Effector CD8-positive, alpha-beta T cell (primary cell): ENCODE data around the gene RNF217.
"Not testable (repeated sequence)": the region's sequence is repeated elsewhere in the genome, so short reads cannot be mapped to it uniquely, and the experiment has no call there.

ENCODE experiments used
- DNase-seq: peaks from one replicate; lab custom pipeline; 2025; lab: John Stamatoyannopoulos, UW

RNF217 gene

DNA sequence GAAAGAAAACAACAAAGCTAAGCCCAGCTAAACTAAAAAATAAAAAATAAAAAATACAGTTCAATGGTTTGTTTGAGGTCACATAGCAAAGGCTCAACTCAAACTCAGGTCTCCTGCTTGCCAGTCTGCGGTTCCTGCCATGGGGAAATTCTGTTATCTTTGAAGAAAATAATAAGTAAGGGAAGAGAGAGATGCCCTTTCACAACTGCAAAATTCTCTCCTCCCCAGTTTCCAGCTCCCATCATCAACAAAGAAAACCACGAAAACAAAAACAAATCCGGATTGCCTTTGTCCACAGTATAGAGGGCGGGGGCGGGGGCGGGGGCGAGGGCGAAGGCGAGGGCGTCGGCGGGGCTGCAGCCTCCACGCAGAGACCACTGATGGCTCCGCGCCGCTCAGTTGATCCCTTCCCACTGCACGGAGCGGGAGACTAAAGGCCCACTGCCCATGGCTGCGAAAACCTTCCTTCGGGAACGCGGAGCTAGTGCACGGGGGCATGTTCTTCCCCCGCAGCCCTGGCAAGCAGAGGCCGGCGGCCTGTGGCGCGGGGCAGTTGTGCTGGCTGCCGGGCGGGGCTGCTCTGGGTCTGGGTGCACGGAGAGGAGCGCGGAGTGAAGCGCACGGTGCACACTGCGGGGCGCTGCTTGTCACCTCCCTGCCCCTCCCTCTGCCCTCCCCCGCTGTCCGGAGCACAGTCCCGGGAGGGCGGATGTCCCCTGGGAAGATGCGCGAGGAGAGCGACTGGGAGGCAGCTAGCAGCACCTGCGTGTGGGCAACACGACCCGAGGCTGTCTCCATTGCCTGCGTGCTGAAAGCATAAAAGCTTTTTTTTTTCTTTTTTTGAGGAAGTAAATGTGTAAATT, 137.2 kb downstream of the RNF217 start:
- DNase-seq, result no peak

DNA sequence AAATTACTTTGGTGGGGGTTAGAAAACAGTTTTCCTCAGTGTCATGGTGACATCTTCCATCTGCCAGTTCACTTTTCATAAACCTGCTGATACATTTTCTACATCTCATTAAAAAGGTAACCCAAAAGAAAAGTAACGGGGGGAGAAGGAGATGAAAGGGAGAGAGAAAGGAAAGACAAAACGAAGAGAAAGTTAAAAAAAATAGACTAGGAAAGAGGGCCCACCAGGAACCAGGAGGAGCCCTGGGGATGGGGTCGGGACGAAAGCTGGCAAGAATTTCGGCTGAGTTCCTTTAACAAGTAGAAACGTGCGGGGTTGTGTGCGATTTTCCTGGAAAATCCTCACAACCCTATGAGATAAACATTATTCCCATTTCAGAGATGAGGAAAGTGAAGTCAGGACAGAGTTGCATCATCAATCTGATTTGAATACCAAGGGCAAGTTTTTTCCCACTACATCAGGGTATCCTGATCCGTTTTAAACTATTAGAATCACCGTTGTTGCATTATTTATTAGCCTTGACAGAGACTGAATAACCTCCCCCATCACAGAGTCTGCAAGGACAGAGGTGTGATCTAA, 137.9 kb downstream of the RNF217 start:
- DNase-seq, result no peak

DNA sequence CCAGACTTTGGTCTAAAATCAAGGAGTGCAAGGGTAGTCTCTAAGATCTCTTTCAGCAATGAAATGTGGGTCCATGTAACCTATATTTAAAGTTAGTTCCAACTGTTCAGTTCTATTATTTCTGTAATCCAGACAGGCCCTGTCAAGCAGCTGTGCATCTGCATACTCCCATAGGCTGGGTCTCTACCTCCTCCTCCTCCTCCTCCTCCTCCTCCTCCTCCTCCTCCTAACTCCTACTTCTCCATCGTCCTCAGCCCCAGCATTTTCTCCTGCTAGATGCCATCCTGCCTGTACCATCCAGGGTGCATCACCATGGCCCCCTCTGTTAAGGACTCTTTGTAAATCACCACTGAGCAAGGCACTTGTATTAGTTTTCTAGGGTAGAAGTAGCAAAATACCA, 138.9 kb downstream of the RNF217 start:
- DNase-seq, result no peak

DNA sequence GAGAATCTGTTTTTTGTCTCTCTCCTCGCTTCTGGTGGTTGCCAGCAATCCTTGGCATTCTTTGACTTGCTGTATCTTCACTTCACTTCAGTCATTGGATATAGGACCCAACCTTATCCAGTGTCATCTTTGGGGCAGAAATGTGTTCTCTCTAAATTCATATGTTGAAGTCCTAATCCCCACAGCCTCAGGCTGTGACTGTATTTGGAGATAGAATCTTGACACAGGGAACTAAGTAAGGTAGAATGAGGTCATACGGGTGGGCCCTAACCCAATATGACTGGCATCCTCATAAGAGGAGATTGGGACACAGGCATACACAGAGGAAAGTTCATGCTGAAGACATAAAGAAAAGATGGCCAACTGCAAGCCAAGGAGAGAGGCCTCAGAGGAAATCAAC, 139.4 kb downstream of the RNF217 start:
- no peak for DNase-seq

DNA sequence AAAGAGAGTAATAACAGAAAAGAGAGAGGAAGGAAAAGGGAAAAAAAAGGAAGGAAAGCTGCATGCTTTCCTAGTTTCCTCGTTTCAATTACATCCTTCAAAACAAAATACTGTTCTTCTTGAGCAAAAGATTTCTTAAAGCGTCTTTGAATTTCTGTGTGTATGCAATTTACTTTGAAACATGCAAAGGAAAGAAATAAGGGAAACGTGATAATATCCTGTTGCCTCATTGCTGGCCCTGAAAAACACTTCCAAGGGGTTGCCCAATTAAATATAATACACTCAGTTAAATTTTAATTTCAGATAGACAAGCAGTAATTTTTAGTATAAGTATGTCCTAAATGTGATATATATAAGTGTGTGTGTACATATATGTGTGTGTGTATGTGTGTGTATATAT, 140.2 kb downstream of the RNF217 start:
- no peak for DNase-seq

DNA sequence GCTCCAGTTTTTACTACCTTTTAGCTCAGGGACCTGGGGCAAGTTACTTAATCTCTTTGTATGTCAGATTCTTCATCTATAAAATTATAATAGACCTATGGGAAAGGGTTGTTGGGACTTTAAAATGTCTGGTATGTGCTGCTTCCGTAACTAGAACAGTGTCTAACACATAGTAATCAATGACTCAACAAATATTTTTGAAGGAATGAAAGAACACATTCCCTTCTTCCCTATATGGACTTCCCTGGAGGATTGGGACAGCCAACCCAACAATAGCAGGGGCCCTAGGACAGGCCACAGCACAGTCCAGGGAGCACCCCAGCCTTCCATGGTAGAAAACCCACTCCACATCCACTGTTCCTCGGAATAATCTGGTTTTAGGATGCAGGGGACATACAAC, 140.7 kb downstream of the RNF217 start:
- DNase-seq, result no peak

DNA sequence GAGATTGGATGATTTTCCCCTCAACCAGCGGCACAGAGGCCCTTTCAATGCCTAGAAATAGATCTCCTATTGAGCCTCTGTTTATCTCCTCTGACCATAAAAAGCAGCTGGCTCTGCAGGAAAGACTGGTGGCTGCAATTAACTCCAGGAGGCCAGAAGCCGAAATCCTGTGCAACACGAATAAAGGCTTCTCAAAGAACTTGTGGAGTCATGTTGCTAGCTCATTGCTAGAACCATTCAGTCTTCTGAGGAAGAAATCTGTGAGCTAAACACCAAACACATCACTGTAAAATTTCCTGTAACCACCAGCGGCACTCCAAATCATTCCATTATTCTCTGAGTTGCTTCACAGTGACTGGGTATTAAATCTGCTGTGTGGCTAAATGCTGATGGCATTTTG, 142.2 kb downstream of the RNF217 start:
- DNase-seq, result no peak

DNA sequence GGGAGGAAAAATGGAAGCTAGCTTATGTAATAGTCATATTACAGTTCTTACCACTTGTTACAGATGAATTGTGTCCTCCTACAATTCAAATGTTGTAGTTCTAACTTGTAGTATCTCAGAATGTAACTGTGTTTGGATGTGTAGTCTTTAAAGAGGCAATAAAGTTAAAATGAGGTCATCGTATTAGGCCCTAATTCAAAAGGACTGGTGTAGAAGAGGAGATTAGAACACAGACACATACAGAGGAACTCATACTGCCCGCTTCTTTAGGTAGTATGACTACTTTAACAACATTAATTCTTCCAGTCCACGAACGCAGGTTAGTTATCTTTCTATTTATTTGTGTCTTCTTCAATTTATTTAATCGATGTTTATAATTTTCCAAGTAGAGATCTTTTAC, 144.8 kb downstream of the RNF217 start:
- no peak for DNase-seq

DNA sequence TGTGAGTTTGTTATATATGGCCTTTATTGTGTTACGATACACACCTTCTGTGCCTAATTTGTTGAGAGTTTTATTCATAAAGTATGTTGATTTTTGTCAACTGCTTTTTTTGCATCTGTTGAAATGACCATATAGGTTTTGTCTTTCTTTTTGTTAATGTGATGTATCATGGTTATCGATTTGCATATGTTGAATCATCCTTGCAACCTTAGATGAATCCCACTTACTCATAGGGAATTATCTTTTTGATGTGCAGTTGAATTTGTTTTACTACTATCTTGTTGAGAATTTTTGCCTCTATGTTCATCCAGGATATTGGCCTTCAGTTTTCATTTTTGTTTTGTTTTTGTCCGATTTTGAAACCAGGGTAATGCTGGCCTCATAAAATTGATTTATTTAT, 145.7 kb downstream of the RNF217 start:
- no peak for DNase-seq

DNA sequence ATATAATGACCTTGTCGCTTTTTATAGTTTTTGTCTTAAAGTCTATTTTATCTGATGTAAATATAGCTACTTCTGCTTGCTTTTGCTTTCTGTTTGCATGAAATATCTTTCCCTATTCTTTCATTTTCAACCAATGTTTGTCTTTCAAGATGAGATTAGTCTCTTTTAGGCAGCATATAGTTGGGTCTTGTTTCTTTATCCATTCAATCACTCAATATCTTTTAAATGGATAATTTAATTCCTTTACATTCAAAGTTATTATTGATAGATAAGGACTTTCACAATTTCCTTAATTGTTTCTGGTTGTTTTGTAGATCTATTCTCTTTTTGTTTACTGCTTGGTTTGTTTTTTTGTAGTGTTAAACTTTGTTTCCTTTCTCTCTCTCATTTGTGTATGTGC, 147.8 kb downstream of the RNF217 start:
- DNase-seq, result no peak

DNA sequence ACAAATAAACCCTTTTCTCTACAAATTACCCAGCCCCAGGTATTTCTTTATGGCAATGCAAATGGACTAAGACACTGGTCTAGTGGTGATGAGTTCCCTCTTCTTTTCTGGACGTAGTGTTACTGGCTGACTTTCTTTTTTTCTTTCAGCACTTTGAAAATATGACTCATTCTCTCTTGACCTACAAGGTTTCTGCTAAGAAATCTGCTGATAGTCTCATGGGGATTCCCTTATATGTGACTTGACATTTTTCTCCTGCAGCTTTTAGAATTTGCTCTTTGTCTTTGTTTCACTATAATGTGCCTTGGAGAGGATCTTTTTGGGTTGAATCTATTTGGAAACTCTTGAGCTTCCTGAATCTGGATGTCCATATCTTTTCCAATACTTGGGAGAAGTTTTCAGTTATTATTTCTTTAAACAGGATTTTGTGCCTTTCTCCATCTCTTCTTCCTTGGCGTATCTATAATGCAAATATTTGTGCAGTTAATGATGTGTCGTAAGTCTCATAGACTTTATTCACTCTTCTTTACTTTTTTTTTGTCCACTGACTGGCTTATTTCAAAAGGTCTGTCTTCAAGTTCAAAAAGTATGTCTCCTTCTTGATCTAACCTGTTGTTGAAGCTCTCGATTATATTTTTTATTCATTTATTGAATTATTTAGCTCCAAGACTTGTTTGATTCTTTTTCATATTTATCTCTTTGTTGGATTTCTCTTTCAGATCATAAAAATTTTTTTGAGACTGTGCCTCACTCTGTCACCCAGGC, 149.2 kb downstream of the RNF217 start:
- DNase-seq, result no peak

DNA sequence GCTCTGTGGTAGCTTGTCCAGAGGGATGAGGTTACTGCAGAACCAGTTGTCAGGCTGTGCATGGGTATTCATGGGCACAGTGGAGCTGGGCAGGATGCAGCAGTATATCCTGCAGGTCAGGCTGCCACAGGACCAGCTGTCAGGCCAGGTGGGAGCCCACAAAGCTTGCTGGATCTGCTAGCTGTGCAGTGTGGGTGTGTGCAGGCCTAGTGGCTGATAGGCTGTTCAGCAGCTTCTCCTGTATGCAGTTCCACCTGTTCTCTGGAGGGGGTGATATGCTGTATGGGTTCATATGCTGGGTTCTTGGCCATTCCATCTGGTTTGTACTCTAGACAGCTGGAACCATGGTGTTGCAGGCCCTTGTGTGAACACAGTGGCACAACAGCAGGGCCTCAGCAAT, 150.7 kb downstream of the RNF217 start:
- DNase-seq, result no peak

DNA sequence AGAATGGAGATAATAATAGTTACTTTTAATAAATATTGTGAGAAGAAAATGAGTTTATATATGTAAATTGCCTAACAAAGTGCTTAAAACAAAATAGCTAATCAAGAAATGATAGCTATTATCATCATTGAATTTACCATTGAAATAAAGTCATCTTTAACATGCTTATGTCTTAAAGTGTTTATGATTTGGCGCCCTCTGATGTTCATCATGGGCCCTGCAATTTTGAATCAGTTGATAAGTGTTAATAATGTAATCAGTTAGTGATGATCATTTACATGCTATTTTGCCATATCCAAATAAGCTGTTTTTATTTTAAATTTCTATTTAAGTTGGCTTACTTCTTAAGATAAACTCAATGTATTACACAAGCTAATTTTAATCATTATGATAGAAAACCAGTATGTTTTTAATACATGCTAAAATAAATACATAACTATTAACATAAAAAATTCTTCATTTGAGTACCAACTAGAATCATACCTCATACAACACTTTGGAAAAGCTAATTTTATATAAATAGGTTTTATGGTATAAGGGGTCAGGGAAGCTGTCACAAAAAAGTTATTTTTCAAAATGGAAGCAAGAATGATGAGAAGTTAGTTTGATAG, 152.1 kb downstream of the RNF217 start:
- DNase-seq, result no peak

DNA sequence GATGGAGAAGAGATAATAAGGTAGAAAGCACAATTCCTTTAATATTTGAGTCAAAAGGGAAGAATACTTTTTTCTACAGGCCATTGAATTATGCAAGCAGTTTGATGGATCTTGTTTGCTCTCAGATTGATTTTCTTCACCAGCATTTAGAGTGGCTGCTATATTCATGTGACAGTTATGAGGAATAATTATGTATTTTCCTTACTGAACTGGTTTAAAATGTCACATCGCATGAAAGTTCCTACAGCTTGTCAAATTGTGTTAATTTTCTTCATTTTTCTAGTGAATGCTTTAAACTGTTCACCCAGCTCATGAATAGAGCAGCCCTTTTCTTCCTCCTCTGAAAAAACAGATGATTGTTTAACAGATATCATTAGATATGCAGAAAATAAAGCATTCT, 153.9 kb downstream of the RNF217 start:
- DNase-seq, result no peak

DNA sequence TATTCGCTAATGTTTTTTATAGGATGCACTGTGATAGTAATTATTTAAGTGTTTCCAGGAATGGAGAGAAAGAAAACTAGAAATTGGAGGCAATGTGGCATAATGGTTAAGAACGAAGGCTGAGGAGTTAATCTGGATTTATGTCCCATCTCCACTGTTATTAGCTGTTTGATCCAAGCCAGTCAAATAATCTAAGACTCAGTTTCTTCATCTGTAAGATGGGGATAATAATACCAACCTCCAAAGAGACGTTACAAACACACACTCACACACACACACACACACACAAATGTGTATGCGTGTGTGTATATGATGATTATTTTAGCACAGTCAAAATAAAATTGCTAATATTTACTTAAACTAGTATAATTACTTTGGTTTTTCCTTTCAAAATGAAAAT, 154.5 kb downstream of the RNF217 start:
- DNase-seq, result no peak

DNA sequence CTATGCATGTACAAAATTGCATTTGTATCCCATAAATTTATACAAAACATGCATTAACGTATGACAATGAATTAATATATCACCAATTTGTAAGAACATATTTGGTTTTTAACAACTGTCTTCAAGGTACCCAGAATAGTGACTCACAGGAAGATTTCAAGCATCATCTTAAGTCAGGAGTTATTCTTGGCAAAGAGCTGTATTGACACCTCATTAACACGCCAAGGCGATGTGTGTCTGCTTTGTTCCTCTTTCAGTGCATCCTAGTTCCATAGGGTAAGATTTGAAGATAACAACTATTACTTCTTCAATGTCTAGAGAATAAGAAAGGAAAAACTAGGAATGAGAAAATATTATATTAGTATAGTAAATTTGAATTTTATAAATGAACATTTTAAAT, 155.6 kb downstream of the RNF217 start:
- DNase-seq, result no peak

DNA sequence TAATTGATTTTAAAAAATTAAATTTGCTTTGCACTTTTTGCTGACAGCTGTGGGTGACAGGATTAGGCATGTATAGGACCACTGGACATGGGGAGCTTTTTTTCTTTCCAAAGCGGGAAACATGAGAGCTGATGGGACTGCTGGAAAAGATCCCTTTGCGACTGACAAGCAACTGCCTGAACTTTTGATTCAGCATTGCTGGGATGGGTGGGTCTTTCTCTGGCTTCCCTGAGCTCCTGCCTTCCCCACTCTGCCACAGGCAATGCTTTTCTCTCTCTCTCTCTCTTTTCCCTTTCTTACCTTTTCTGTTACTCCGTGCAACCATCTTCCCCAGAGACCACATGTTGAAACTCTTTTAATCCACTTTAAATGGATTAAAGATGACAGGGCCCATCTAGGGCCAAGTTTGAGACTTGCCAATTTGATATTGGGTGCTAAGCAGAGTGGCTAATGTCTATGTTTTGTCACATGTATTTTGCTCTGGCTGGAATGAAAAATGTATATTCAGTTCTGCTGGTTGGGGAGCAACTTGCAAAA, 157.9 kb downstream of the RNF217 start:
- no peak for DNase-seq

DNA sequence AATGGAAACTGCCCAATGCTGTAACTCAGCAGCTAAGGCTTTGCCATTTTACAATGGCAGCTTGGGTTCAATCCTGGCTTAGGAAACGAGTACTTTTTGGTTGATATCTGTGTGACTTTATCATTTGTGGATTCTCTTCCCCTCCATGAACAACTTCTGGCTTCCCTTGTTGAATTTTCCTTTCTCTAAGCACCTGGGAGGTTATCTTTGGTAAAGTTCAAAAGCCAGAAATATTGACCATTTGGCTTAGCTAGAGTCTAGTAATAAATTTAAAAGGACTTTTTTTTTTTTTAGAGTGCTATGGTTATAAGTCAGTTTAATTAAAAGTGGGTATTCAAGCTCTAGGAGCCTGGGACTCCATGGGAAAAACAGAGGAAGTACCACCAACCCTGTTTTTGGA, 159.7 kb downstream of the RNF217 start:
- no peak for DNase-seq

DNA sequence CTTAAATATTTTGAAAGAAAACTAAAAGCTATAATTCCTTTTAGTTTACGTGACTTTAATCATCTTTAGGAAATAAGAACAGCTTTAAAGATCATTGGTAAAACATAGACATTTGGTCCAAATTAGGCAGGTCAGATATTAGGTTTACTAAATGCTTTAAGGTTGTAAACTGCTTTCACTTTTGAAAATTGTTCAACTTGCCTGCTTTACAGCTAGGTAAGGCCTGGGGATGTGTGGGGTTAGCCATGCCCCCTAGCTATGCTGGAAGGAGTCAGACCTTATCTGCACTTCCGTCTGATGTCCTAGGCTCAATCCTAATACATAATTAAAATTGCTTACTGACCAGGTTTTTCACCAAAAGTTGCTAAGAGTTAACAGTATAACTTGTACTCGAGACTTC, 160.8 kb downstream of the RNF217 start:
- DNase-seq, result no peak

DNA sequence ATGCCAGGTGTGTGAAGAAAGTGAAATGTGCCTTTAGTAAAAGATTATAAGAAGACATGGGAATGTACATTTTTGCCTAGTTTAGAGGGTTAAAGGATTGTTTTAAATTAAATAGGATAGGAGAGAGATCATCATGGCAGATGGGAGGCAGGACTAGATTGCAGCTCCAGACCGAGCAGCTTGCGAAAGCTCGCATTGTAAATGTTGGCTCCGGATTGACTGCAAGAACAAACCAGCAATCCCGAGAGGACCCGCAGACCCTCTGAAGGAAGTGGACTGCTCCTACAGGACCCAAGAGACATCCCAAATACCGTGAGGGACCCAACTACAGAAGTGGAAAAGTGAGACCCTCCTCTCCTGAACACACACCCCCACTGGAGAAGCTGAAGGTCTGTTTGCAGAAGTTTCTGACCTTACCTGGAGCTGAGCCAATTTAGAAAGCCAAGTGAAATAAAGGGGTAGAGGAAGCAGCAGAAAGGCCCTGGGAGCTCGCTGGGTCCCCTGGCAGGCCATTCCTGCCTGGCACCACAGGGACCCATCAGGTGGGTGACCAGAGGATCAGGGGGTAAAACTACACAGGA, 161.3 kb downstream of the RNF217 start:
- no peak for DNase-seq

DNA sequence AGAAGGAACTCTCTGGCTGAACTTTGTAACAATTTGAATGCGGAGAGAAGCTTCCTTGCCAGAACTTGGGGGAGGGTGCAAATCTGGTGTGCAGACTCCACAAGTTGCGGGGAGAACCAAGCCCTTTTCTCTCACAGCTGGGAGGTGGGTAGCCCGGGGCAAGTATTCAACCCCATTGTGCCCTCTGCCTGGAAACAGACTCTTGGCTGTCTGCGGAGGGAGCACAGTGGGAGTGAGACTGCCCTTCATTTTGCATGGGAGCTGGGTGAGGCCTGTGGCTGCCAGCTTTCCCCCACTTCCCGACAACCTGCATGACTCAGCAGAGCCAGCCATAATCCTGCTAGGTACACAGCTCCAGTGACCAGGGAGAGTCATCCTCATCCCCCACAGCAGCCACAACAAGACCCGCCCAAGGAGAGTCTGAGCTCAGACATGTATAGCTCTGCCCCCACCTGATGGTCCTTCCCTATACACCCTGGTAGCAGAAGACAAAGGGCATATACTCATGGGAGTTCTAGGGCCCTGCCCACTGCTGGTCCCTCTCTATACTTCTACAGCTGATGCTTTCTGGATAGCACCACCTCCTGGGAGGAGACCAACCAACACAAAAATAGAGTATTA, 161.9 kb downstream of the RNF217 start:
- no peak for DNase-seq

DNA sequence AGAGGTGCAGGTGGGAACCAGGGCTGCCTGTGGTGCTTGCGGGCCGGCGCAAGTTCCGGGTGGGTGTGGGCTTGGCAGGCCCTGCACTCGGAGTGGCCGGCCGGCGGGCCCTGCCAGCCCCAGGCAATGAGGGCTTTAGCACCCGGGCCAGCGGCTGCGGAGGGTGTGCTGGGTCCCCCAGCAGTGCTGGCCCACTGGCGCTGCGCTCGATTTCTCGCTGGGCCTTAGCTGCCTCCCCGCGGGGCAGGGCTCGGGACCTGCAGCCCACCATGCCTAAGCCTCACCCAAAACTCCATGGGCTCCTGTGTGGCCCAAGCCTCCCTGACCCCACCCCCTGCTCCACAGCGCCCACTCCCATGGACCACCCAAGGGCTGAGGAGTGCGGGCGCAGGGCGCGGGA, 163.6 kb downstream of the RNF217 start:
- DNase-seq, result not testable (repeated sequence)
